GM12891 (cell line): ENCODE results near the gene PLCD4.

Experiments
- DNase-seq: peaks from one replicate; pipeline ENCODE4 v3.0.0; 2011; ENCODE audit warnings: low spot score; ENCODE audit not compliant: insufficient read length
- FAIRE-seq: peaks from 2 replicates; lab custom pipeline; 2011; peaks lifted over from hg19 to GRCh38; lab: Jason Lieb, UNC
- PAX5 ChIP-seq: IDR thresholded peaks from 2 replicates; pipeline ENCODE4 v1.6.1; 2011; ENCODE audit warnings: low read length, moderate library complexity, mild to moderate bottlenecking; ENCODE audit not compliant: insufficient read depth, severe bottlenecking
- POLR2A ChIP-seq: IDR thresholded peaks from 2 replicates; pipeline ENCODE4 v1.6.1; 2011; ENCODE audit warnings: low read depth, low read length, control low read depth
- POLR2AphosphoS5 ChIP-seq: IDR thresholded peaks from 2 replicates; pipeline ENCODE4 v1.6.1; 2011; ENCODE audit warnings: low read depth, low read length, control low read depth
- POU2F2 ChIP-seq: IDR thresholded peaks from 2 replicates; pipeline ENCODE4 v1.6.1; 2011; ENCODE audit warnings: low read depth, mild to moderate bottlenecking, control low read depth, low read length, moderate library complexity
- SPI1 ChIP-seq: IDR thresholded peaks from 2 replicates; pipeline ENCODE4 v1.6.1; 2011; ENCODE audit warnings: low read depth, low read length, control low read depth
- TAF1 ChIP-seq: IDR thresholded peaks from 2 replicates; pipeline ENCODE4 v1.6.1; 2011; ENCODE audit warnings: low read depth, low read length, control low read depth

Gene PLCD4

DNA sequence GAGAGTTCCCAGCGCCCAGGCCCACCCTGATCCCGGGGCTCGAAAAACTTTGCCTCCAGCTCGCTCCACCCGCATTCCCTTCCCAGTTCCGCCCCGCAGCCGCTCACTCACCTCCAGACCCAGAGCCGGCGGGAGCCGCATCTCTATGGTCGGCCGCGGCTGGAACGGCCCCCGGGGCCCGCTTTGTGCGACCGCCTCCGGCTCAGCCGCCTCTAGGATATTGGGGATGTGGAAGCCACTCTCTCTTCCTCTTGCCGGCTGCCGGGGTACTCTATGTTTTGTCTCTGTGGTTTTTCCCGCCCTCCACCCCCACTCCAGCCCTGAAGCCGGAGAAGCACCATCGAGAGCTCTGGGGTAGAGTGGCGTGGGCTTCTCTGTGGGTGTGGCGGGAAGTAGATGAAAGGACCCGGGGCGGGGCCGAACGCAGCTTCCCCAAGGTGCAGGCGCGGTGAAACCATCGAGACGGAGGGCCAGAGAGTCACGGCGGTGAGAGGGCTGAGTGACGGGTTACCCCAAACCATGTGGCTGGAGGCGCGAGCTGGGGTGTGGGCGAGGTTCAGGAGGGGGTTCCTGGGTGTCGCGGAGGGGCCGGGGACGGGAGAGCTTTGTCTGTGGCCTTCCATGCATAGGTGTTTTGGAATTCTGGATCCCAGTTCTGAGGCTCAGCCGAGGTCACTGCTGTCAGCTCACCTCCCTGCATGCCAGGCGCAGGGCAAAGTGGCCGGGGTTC, 51.7 kb downstream of the PLCD4 start, which contains the start of the genes BCS1L and ZNF142:
Gene BCS1L (plus strand): TSS at position 426 of the 730 bp plus-strand sequence. CDS start 1,305 bp downstream, outside the sequence.
Gene ZNF142 (minus strand): TSS at position 366 of the 730 bp plus-strand sequence. CDS start 3,194 bp downstream, outside the sequence.
- FAIRE-seq (peak; percentile 97), DNase-seq (peak; percentile 92)
- TF ChIP-seq POU2F2, result no peak
- TF ChIP-seq POLR2A, result peak; percentile 81
- peak; percentile 67; the same call in 1 of the 2 replicates for TF ChIP-seq POLR2AphosphoS5
- peak; percentile 30; the same call in 1 of the 2 replicates for TF ChIP-seq TAF1
- TF ChIP-seq PAX5, result peak; percentile 19
- TF ChIP-seq SPI1, result no peak

DNA sequence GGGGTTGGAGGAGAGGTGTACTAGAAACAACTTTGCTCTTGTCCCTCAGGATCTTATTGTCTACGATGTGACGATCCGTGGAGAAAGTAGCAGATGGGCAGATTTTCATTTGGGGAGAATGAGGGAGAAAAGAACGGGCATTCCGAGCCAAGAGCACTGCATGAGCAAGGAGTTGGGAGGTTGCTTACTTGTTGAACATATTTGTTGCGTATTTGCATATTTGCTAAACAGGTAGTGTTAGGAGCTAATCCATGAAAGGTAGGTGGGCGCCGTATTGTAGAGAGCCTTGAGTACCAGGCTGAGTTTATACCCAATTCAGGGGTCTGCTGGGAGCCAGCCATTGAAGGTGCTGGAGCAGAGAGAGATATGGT, 52.3 kb downstream of the PLCD4 start:
- DNase-seq, result no peak
- no peak for TF ChIP-seq TAF1
- TF ChIP-seq POLR2A, result no peak
- peak; percentile 63 for FAIRE-seq

DNA sequence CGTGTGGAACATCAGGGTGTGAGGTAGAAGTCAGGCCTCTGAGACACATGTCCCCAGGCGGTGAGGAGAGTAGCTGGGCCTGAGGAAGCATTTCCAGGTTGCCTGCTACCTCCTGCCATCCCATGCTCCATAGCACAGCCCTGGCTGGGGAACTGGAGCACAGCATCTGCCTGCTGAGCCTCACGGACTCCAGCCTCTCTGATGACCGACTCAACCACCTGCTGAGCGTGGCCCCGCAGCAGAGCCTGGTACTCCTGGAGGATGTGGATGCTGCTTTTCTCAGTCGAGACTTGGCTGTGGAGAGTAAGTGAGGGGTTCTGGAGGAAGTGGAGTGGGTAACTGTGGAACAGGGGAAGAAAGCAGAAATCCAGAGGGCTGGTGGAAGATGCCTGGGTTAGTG, 54.7 kb downstream of the PLCD4 start:
- TF ChIP-seq POLR2A (no peak), POU2F2 (no peak), POLR2AphosphoS5 (no peak), SPI1 (no peak), TAF1 (no peak), PAX5 (no peak)
- no peak for FAIRE-seq
- no peak for DNase-seq

DNA sequence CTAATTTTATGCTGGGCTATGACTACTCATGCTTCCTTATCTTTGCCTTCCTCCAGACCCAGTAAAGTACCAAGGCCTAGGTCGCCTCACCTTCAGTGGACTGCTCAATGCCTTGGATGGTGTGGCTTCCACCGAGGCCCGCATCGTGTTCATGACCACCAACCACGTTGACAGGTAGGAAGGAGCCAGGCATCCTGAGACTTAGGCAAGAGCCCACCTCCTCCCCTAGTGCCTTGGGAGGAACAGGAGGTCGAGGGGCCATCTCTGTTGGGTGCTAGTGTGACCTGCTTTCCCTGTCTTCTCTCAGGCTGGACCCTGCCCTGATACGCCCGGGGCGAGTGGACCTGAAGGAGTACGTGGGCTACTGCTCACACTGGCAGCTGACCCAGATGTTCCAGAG, 55.1 kb downstream of the PLCD4 start:
- no peak for DNase-seq
- no peak for FAIRE-seq
- TF ChIP-seq TAF1 (no peak), POLR2A (no peak), POU2F2 (no peak), SPI1 (no peak), POLR2AphosphoS5 (no peak), PAX5 (no peak)

DNA sequence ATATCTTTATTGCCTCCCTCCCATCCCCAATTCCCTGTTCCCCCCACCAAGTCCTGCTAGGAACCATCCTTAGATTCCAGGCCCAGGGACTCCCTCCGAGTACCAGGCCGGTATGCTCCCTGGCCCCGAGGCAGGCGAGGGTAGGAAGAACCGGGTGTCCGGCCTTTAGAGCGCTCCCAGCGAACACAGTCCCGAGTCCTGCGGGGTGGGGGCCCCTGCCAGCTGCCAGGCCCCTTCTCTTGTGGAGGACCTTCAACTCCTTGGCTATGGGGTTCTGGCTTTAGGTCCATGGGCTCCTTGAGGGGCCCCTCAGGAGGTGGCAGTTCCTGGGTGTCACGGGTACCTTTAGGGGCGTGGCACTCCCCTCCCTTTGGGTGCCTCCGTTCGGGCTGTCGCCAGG, 56.2 kb downstream of the PLCD4 start:
- TF ChIP-seq POLR2A, result no peak
- TF ChIP-seq POU2F2, result no peak
- no peak for TF ChIP-seq SPI1
- TF ChIP-seq TAF1, result no peak
- no peak for TF ChIP-seq POLR2AphosphoS5
- TF ChIP-seq PAX5, result no peak
- no peak for FAIRE-seq
- DNase-seq, result no peak

DNA sequence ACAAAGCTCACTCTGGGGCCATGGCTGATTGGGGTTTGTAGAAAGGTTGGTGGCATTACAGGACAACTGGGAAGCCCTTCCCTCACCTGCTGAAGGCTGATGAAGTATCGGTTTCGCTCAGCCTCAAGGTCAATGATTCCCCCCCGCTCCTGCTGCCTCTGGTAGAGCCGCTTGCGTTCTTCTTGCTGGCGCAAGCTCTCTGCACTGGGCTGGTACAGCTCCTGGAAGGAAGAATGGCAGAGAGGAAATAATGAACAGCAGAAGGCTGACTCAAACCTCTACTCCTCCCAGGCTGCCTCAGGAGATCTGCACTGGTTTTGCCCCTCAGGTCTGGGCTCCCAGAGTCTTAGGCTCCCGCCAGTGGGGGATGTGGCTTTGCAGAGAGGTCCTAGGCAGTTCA, 57.0 kb downstream of the PLCD4 start:
- DNase-seq, result no peak
- FAIRE-seq, result no peak
- no peak for TF ChIP-seq TAF1
- no peak for TF ChIP-seq SPI1
- no peak for TF ChIP-seq POU2F2
- no peak for TF ChIP-seq PAX5
- no peak for TF ChIP-seq POLR2A
- no peak for TF ChIP-seq POLR2AphosphoS5

DNA sequence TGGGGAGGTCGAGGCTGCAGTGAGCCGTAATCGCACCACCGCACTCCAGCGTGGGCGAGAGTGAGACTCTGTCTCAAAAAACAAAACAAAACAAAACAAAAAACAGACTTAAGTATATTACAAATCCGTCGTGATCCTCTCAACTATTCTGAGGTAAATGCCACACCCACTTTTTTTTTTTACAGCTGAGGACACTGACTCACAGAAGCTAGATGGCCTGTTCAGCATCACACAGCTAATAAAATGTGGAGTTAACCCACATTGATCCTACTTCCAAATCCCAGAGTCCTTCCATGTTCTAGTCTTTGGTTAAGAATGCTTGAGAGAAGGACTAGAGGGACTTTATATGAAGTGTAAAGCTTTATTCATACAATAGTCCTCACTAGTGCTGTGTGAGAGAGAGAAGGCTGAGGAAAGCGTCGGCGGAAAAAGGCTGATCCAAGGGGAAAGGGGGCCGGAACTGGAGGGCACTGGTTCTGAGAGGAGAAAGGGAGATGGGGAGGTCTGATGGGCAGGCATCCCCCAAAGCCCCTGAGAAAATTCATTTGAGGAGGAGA, 63.5 kb downstream of the PLCD4 start:
- no peak for FAIRE-seq
- DNase-seq, result no peak
- no peak for TF ChIP-seq POLR2A
- TF ChIP-seq POLR2AphosphoS5, result no peak
- no peak for TF ChIP-seq TAF1
- TF ChIP-seq PAX5, result no peak
- TF ChIP-seq SPI1, result no peak
- TF ChIP-seq POU2F2, result no peak

DNA sequence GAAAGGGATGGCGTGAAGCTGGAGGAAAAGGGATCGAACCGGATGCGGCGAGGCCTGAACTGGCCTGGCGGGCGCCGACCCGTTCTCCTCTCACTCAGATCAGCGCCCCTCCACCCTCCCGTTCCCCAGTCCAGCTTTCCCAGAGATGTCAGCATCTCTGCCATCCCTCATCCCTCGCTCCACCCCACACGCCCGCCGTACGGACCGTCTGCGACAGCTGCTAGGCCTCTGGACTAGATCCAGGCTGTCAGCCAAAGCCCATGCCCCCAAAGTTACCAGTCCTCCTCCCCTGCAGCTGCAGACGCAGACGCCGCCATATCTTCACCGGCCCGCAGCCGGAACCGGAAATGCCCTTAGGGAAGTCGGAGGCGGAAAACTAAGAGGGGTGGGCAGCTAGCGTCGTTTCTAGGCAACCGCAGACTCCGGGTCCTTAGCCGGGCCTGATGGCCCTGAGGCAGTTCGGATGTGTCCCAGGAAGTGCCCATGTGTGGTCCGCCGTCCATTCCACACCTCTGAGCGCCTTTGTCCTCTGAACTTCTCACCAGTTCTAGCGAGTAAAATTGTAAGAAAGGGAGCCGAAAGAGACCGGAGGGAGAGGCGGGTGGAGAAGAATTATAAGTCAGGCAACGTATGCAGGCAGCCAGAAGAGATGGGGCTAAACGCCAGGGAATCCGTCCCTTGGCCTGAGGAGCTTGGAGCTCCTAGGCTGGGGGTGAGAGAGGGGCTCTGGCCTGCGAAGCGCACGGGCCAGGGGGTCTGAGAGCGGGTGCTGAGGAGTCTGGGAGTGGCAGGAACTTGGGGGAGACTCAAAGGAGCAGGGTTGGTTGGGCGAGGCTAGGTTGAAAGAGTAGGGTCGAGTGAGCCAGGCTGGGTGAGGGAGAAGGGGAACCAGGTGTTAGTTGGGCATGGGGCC, 64.2 kb downstream of the PLCD4 start, which contains the start of the genes RNF25 and STK36:
Gene RNF25 (minus strand): TSS at position 349 of the 913 bp plus-strand sequence. CDS start 32 bp downstream, at position 317.
Gene STK36 (plus strand): TSS at position 433 of the 913 bp plus-strand sequence. CDS start 744 bp downstream, outside the sequence.
- FAIRE-seq (peak; percentile 91), DNase-seq (peak; percentile 87)
- TF ChIP-seq POU2F2 (peak; percentile 56; the same call in 1 of the 2 replicates), POLR2A (peak; percentile 89), SPI1 (peak; percentile 28; the same call in 1 of the 2 replicates), PAX5 (no peak), POLR2AphosphoS5 (peak; percentile 84), TAF1 (peak; percentile 91)

DNA sequence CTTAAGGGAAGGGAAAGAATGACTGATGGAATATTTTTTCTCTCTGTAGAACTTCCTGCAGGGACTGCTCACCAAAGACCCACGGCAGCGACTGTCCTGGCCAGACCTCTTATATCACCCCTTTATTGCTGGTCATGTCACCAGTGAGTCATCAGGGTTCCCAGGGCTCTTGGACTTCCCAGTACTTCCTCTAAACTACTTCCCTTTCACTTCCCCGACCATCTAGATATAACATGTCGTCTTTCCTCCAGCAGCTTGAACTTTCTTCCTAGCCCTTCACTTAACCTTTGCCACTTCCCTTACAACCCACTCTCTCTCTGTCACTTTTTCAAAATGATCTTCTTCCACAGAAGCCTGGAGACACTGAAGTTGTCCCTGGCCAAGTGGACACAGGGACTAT, 71.4 kb downstream of the PLCD4 start:
- TF ChIP-seq PAX5 (no peak), TAF1 (no peak), POLR2AphosphoS5 (no peak), POU2F2 (no peak), SPI1 (no peak)
- FAIRE-seq (no peak), DNase-seq (no peak)
